ENCODE measurements around the gene GPR42.

DNA sequence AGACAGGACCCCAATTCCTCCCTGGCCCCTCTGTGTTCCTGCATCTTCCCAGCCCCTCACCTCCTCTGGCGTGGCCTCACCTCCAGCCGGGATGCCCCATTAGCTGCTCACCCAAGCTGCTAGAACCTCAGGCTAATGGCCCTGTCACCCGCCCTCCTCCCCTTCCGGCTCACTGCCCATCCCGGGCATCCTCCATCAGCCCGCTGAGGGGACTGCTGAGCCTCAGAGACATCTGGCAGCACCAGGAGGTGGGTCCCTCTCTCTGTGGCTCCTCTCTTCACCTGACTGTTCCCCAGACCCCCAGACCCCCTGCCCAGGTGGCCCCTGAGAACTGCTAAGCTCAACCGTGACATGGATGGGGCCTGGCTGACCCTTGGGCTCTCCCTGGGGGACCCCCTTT is 20.3 kb upstream of the GPR42 start:
- TF ChIP-seq CTCF (IDR thresholded peaks at IDR 0.05) (no peak), ZFX (IDR thresholded peaks at IDR 0.05; ENCODE audit: borderline replicate concordance) (no peak)
